ENCODE data around the gene ABHD12. TPM values are rescaled to one million over a fixed set of nuclear protein-coding genes. Genes with fewer than 3 reads are reported as not detected.

The ABHD12 gene
- total RNA-seq, 2 donors from 2014 or later = 11.2 to 23.0 TPM

DNA sequence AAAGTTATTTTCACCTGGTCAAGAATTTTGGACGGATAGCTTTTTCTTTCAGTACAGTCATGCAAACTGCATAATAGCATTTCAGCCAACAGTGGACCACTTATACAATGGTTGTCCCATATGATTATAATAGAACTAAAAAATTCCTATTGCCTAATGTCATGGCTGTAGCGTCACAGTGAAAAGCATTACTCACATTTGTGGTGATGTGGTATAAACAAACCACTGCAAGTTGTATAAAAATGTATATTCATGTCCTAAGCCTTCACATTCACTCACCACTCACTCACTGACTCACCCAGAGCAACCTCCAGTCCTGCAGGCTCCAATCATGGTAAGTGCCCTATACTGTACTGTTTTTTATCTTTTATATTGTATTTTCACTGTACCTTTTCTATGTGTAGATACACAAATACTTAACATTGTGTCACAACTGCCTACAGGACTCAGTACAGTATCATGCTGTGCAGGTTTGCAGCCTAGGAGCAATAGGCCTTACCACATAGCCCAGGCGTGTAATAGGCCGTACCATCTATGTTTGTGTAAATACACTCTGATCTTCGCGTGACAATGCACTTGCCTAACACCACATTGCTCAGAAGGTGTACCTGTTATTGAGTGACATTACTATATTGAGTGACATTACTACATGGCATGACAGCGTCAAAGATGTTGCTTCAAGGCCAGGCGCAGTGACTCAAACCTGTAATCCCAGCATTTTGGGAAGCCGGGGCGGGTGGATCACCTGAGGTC is 17.9 kb downstream of the ABHD12 start:
- peak; percentile 97 for ATAC-seq (replicated peaks)
- Mint-ChIP-seq H3K4me3 (no peak overlapping the region), H3K27ac (no peak overlapping the region), H3K36me3 (ENCODE audit: low read depth) (no peaks in the 10 kb centered on the region), H3K27me3 (no peaks in the 10 kb centered on the region), H3K9me3 (no peaks in the 10 kb centered on the region), H3K4me1 (peaks cover 14% of the 10 kb centered on the region)

DNA sequence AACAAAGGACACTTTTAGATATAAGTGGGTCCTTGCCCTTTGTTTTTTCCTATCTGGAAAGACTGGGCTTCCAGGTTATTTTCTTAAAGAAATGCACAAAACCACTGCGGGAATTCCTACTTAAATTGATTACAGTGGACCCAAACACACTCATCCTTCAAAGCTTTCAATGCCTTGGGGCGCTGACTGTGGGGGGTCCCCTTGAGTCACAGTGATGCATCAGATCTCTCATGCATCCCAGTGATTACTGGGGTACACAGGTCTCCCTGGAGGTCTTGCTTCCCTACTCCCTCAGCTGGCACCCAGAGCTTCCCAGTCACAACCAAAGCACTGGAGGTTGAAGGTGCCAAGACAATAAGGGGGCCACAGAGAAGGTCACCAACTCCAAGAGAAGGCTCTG is 20.7 kb downstream of the ABHD12 start:
- no peak for ATAC-seq (replicated peaks)
- Mint-ChIP-seq H3K4me1 (peaks cover 10% of the 10 kb centered on the region), H3K27me3 (no peaks in the 10 kb centered on the region), H3K9me3 (no peaks in the 10 kb centered on the region), H3K4me3 (no peak overlapping the region), H3K36me3 (ENCODE audit: low read depth) (no peaks in the 10 kb centered on the region), H3K27ac (no peak overlapping the region)

DNA sequence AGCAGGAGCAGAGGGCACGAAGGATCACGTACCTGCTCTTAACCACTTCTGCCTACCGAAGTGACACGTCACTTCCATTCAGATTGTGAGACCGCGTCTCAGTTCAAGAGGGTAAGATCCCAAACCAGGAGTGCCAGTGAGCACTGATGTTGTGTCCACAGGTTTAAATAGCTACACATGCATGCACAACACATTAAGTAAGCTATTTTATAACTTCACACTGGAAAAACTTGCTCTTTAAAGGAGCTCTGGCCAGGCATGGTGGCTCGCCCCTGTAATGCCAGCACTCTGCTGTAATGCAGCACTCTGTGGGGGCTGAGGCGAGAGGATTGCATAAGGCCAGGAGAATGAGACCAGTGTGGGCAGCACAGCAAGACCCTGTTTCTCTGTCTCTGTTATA is 21.1 kb downstream of the ABHD12 start:
- Mint-ChIP-seq H3K4me1 (peaks cover 10% of the 10 kb centered on the region), H3K36me3 (ENCODE audit: low read depth) (no peaks in the 10 kb centered on the region), H3K9me3 (no peaks in the 10 kb centered on the region), H3K27me3 (no peaks in the 10 kb centered on the region), H3K27ac (no peak overlapping the region), H3K4me3 (no peak overlapping the region)
- no peak for ATAC-seq (replicated peaks)

DNA sequence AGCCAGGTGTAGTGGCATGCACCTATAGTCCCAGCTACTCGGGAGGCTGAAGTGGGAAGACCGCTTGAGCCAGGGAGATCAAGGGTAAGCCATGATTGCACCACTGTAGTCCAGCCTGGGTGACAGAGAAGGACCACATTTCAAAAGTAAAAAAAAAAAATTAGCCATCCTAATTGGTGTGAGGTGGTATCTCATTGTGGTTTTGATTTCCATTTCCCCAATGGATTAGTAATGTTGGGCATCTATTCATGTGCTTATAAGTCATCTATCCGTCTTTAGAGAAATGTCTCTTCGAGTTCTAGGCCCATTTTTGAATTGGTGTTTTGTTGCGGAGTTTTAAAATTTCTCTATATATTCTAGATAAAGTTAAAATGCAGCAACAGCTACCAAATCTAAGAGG is 21.7 kb downstream of the ABHD12 start:
- Mint-ChIP-seq H3K27me3 (no peaks in the 10 kb centered on the region), H3K36me3 (ENCODE audit: low read depth) (no peaks in the 10 kb centered on the region), H3K4me3 (no peak overlapping the region), H3K27ac (no peak overlapping the region), H3K9me3 (no peaks in the 10 kb centered on the region), H3K4me1 (peaks cover 10% of the 10 kb centered on the region)
- no peak for ATAC-seq (replicated peaks)

DNA sequence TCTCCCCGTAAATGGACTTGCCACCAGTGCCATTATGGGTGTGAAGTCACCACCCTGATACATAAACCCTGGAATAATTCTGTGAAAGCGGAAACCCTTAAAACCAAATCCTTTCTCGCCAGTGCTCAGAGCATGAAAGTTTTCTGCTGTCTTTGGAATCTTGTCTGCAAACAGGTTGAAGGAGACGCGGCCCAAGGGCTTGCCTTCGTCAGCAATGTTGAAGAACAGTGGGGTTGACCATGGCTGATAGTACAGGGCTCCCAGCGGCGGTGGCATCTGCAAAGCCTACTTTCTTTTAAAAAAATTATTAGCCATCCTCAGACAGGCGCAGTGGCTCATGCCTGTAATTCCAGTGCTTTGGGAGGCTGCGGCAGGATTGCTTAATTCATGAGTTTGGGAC is 22.1 kb downstream of the ABHD12 start:
- Mint-ChIP-seq H3K4me1 (peaks cover 10% of the 10 kb centered on the region), H3K36me3 (ENCODE audit: low read depth) (no peaks in the 10 kb centered on the region), H3K9me3 (no peaks in the 10 kb centered on the region), H3K27me3 (no peaks in the 10 kb centered on the region), H3K4me3 (no peak overlapping the region), H3K27ac (no peak overlapping the region)
- no peak for ATAC-seq (replicated peaks)

DNA sequence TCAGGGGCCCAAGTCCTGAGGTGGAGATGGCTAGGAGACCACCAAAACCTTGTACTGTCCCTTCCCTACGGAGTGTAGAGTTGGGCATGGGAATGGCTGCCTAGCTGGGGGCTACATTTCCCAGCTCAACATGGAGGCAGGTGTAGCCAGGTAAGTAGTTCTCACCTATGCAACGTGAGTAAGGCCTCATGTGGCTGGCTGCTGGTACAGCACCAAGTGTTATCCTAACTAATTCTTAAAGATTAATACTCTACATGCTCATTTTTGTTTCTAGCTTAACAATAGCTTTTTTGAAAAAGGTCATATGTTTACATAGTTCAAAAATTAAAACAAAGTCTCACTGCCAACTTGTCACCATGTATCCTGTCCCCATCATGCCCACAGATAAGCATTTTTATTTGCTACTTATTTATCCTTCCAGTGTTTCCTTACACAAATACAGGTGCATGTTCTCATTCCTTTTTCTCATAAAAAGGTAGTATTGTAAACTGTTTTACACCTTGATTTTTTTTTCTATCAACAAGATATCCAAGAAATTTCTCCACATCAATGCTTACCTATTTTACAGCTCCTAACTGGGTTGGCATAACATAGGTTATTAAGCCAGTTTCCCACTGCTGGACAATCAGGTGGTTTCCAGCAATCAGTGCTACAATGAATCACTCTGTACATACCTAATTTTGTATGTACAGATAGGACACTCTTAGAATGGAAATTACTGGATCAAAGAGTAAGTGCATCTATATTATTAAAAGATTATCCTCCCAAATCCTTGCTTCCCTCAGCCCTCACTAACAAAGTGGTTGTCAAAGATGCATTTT is 25.5 kb downstream of the ABHD12 start:
- no peaks in the 10 kb centered on the region for H3K36me3 Mint-ChIP-seq (ENCODE audit: low read depth)
- no peaks in the 10 kb centered on the region for H3K27me3 Mint-ChIP-seq
- H3K27ac Mint-ChIP-seq = no peak overlapping the region
- no peak for ATAC-seq (replicated peaks)
- H3K4me1 Mint-ChIP-seq = no peaks in the 10 kb centered on the region
- no peak overlapping the region for H3K4me3 Mint-ChIP-seq
- H3K9me3 Mint-ChIP-seq = no peaks in the 10 kb centered on the region

DNA sequence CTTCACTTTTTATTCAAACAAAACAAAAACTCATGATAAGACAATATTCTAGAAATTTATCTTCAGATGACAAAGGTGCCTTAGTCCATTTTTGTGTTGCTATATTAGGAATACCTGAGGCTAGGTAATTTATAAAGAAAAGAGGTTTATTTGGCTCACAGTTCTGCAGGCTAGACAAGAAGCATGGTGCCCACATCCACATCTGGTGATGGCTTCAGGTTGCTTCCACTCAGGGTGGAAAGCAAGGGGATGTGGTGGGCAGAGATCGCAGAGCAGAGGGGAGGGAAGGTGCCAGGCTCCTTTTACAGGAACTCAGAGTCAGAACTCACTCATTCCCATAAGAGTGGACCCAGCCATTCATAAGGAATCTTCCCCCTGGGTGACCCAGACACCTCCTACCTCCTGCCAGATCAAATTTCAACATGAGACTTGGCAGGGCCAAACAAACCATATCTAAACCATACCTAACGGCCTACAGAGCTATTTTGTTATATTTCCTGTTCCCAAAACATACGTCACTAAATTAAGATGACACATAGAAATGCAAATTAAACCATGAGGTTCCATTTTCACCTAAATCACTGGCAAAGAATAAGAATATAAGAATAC is 26.4 kb downstream of the ABHD12 start:
- H3K36me3 Mint-ChIP-seq (ENCODE audit: low read depth) = no peaks in the 10 kb centered on the region
- H3K27ac Mint-ChIP-seq = no peak overlapping the region
- no peak overlapping the region for H3K4me3 Mint-ChIP-seq
- H3K27me3 Mint-ChIP-seq = no peaks in the 10 kb centered on the region
- no peaks in the 10 kb centered on the region for H3K4me1 Mint-ChIP-seq
- no peak for ATAC-seq (replicated peaks)
- H3K9me3 Mint-ChIP-seq = no peaks in the 10 kb centered on the region

DNA sequence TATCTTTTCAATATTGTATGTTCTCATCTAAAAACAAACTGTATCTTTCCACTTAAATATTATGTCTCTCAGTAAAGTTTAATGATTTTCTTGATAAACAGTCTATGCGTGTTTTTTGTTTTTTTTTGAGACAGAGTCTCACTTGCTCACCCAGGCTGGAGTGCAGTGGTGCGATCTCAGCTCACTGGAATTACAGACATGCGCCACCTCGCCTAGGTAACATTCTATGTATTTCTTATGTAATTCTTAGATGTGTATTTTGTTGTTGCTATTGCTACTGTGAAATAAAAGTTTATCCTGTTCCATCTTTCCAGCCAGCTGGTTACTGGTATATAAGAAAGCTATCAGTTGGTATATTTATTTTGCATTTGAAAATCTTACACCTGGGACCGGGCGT is 29.4 kb downstream of the ABHD12 start:
- no peaks in the 10 kb centered on the region for H3K9me3 Mint-ChIP-seq
- no peak for ATAC-seq (replicated peaks)
- no peaks in the 10 kb centered on the region for H3K36me3 Mint-ChIP-seq (ENCODE audit: low read depth)
- H3K4me3 Mint-ChIP-seq = no peak overlapping the region
- H3K4me1 Mint-ChIP-seq = peaks cover 5% of the 10 kb centered on the region
- no peak overlapping the region for H3K27ac Mint-ChIP-seq
- no peaks in the 10 kb centered on the region for H3K27me3 Mint-ChIP-seq

DNA sequence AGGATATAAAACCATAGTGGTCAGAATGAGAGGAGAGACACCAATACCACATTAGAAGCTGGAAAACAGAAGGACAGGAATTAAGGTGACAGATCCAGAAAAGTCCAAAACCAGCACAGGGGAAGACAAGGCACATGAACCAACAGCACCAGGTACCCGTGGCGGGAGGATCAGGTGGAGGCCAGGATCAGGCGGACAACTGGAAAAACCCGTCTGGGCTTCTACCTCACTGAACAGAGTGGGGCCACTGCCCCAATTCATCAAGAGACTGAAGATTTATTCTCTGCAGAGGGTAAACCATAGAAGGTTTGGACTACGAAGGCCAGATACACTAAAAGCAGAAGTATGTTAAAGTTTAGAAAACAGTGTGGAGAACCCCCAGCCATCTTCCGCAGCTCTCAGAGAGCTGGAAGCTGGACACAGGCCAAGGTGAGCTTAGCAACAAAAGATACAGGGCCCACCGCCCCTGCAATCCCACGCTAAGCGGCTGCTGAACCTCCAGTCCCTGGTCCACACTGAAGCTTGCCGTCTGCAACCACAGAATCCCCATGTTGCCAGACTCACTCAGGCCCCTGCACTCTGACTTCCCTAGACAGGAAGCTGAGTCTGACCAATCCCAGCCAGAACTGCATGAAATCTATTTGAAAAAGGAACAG is 29.9 kb downstream of the ABHD12 start:
- Mint-ChIP-seq H3K4me3 (no peak overlapping the region), H3K9me3 (no peaks in the 10 kb centered on the region), H3K4me1 (peaks cover 5% of the 10 kb centered on the region), H3K27ac (no peak overlapping the region), H3K36me3 (ENCODE audit: low read depth) (no peaks in the 10 kb centered on the region), H3K27me3 (no peaks in the 10 kb centered on the region)
- ATAC-seq (replicated peaks) = no peak

DNA sequence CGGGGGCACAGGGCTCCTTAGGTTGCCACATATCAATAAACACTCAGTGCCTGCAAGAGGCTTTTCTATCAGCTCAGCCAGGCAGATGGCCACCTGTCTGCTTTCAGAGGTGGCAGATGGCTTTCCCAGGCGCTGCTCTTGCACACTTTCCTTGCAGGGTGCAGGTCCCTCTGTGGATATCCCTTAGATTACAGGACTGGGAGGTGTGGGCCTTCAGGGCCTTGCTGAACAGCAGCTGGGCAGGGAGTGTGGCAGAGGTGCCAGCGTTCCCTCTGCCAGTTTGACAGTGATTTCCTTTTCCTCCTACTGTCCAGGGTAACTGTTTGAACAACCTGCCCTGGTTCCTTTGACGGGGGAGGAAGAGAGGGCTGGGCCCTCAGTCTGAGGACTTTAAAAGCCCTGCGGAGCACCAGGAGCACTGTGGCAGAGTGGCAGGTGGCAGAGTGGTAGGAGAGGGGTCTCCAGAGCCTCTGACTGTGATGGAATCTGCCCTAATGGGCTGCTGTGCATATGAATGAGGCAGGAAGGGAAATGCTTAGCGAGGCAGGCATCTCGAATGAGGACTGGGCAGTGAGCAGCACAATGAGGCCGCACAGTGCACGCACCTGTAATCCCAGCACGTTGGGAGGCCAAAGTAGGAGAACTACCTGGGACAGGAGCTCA is 34.2 kb downstream of the ABHD12 start:
- Mint-ChIP-seq H3K4me3 (no peak overlapping the region), H3K27ac (no peak overlapping the region), H3K9me3 (no peaks in the 10 kb centered on the region), H3K4me1 (peaks cover 8% of the 10 kb centered on the region), H3K27me3 (no peaks in the 10 kb centered on the region), H3K36me3 (ENCODE audit: low read depth) (no peaks in the 10 kb centered on the region)
- no peak for ATAC-seq (replicated peaks)

DNA sequence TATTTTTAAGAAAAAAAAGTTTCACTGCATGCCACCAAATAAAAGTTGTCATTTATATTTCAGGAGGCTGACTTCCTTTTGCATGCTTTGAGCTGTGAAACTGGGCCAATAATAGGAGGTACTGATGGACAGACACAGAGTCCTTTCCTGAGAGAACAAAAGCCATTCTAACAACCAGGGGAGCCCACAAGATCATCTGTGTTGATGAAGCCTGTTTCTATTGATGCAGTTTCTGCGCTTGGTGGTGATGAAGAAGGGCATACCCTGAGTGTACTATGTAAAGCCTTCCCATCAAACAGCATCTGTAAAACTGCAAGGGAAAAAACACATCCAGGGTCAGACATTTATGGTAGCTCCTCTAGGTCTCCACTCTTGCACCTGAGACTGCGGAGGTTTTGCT is 34.8 kb downstream of the ABHD12 start:
- Mint-ChIP-seq H3K9me3 (no peaks in the 10 kb centered on the region), H3K4me3 (no peak overlapping the region), H3K27ac (no peak overlapping the region), H3K36me3 (ENCODE audit: low read depth) (no peaks in the 10 kb centered on the region), H3K27me3 (no peaks in the 10 kb centered on the region), H3K4me1 (peaks cover 8% of the 10 kb centered on the region)
- ATAC-seq (replicated peaks) = no peak

DNA sequence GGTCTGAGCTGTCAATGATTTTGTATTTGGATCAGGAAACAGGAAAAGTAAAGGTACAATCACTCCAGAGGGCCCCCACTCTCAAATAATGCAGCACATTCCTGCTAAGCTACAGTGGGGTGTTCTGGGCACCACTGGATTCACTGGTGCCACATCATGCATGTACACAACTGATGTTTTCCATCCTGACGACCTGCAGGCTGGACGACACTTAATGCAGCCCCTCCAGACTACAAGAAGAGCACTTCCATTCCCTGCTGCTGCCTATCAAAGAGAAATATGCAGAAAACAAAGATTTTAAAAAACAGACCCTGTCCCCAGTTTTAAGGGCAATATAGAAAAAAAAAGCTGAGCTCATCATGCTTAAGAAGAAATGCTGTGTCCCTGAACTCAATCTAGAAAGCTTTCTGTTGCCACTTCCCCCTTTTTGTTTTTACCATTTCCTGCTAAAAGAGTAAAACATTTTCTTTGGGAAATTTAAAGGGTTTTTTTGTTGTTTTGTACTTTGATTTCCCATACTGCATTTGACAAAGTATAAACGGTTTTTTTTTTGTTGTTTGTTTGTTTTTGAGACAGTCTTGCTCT is 35.5 kb downstream of the ABHD12 start:
- no peaks in the 10 kb centered on the region for H3K9me3 Mint-ChIP-seq
- no peak overlapping the region for H3K27ac Mint-ChIP-seq
- H3K36me3 Mint-ChIP-seq (ENCODE audit: low read depth) = no peaks in the 10 kb centered on the region
- ATAC-seq (replicated peaks) = no peak
- H3K4me1 Mint-ChIP-seq = peaks cover 8% of the 10 kb centered on the region
- H3K27me3 Mint-ChIP-seq = no peaks in the 10 kb centered on the region
- no peak overlapping the region for H3K4me3 Mint-ChIP-seq

DNA sequence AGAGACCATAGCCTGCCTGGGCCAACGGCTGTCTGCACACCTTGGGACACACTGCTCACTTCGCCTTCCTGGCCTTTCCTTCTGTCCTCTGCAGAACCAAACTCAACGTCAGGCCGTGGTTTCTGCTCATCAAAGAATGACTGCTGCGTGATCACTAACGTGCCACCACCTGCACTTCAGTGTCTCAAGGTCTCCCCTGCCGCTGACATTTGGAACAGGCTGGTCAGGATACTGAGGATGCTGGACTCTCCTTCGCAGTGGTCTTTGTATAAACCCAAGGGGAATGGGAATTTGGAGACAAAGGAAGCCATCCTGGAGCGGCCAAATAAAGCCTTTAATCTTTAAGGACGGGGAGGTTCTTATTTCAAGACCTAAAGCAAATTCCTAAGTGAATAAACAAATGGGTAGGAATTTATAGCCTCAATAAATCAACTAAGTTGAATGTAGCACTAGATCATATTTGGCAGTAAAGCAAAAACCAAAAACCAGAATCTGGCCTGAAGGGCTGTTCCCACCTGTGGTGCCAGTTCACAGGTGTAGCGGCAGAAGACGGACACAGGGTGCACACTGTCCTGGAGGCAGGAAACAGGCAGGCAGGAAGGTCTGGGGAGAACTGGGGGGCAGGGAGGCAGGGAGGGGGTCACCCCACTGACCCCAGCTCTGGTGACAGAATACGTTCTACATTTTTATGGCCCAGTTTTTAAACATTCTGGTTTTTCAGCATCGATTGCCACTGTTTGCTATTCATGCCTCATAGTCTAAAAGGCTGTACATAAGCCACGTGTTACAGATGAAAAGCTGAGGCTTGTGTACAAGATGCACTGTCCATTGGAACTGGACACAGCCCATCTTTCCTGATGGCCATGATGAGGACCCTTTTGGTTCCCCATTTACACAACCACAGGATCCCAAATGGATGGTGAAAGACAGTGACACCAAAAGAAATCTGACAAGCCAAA is 36.6 kb downstream of the ABHD12 start:
- peaks cover 8% of the 10 kb centered on the region for H3K4me1 Mint-ChIP-seq
- no peaks in the 10 kb centered on the region for H3K9me3 Mint-ChIP-seq
- no peak for ATAC-seq (replicated peaks)
- no peak overlapping the region for H3K4me3 Mint-ChIP-seq
- no peaks in the 10 kb centered on the region for H3K36me3 Mint-ChIP-seq (ENCODE audit: low read depth)
- no peaks in the 10 kb centered on the region for H3K27me3 Mint-ChIP-seq
- no peak overlapping the region for H3K27ac Mint-ChIP-seq
